DMS153 treated with DMSO at 0.1 percent for 48 hours (cell line): ENCODE results near the gene IL1A.

Experiments used
- DNase-seq: peaks from one replicate; lab custom pipeline; 2025; ENCODE audit not compliant: unreplicated experiment; lab: John Stamatoyannopoulos, UW

Gene IL1A

DNA sequence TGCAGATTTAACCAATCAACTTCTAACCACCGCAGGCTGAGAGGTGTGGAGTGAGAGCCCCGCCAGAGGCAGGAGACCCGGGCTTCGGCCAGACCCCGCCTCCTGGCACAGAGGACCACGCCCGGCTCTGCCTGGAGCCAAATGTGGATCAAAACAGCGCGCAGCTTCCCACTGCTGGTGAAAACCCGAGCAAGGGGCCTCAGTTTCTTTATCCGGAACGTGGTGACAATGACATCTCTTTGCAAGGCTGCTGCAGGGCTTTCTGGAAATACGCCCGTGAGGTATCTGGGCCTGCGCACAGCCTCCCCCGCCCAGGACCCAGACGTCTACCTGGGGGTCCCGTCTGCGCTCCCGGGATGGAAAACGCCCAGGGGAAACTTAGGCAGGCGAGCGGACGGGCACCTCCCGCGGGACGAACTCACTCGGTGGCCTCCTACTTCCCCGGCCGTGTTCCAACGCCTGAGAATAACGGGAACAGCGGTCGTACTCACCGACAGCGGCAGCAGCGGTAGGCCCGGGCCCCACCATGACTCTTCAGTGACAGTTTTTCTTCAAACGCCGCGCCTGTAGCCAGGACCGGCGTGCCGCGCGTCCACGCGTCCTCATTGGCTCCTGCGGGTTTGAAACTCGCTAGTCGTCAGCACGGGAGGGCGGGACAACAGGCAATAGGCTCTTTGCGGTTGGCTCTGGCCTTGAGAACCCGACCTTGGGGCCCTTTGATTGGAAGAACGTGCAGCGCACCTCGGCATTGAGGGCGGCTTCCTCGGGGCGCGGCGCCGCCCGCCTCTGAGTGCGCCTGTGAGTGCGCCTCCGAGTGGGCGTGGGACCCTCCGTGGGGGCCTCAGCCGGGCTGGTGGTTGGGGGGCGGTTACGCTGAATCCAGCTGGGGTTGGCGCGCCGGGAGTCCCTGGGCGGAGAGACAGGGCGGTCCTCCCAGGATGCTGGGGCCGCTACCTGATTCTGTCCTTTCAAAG, 19.9 kb downstream of the IL1A start, which contains the start of gene CKAP2L:
Gene CKAP2L (minus strand): TSS at position 539 of the 974 bp plus-strand sequence. CDS start 11 bp downstream, at position 528.
- peak; percentile 96 for DNase-seq

DNA sequence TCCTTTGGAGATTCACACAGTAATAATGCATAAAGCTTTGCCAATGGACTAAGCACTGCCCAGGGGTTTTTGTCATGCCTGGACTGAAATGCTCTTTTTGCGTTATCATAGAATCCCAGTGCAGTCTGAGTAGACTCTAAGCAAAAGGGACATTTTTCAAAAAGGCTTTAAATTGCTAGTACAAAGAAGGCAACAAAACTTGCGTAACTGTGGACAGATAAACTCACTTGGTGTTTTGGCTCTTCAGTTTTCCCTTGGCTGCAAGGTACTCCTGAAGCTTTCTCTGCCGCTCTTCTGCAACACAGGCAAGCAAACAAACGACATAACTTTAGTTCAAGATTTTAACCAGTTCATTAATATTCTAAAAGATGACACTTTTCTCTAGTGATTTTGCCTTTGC, 22.0 kb downstream of the IL1A start:
- DNase-seq: no peak

GRCh38 chr2:112760149-112760548, 24.1 kb downstream of the IL1A start:
- no peak for DNase-seq

GRCh38 chr2:112758711-112759110, 25.6 kb downstream of the IL1A start:
- DNase-seq: no peak

GRCh38 chr2:112757265-112757664, 27.0 kb downstream of the IL1A start:
- no peak for DNase-seq

GRCh38 chr2:112756207-112756606, 28.1 kb downstream of the IL1A start:
- DNase-seq: no peak

- DNase-seq: no peak
Measured at GRCh38 chr2:112755444-112755843, 28.8 kb downstream of the IL1A start.

DNA sequence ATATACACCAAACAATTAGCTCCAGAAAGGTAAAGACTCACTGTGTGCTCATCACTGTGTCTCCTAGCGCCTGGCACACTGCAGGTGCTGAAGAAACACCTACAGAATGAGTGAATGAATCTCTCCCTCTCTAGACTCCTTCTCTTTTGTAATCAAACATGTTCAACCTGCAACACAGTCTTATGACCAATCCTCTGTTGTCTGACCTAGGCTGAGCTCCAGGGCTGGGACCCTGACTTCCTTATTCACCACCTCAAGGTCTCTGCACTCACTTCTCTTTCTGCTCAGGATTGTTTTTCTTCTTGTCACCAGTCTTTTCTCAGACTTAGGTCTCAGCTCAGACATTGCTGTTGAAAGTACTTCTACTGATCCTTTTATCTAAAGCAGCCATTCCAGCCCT, 29.7 kb downstream of the IL1A start:
- no peak for DNase-seq

DNA sequence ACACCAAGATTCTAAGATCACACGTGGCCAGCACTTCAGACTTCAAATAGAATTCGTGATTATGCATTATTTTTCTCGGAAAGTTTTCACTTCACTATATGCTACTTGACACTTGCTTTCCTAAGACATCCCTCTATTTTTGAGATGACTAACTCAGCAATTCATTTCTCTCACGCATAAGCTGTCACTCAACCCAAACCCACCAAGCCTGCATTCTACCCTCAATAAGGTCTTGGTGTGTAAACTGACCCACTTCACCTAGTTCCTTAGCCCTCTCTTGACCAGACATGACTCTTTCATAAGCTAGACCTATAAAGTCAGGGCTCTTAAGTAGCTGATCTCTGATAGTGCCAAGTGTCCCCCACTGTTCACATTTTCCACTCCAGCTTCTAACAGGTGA, 31.6 kb downstream of the IL1A start:
- no peak for DNase-seq

- DNase-seq: no peak
Measured at GRCh38 chr2:112751451-112752197, 32.7 kb downstream of the IL1A start.

DNA sequence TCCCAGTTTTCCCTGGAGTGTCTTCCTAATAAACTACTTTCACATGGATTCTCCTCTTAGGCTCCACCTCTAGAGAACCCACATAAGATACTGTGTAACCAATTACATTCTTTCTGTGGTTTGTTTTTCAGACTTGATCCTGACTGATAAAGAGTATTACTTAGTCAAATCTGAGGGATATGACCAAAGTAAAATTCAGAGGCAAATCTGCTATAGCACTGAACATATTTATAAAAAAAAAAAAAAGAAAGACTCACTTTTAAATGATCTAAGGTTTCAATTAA, 33.8 kb downstream of the IL1A start:
- DNase-seq: no peak

GRCh38 chr2:112749755-112750559, 34.3 kb downstream of the IL1A start:
- peak; percentile 27 for DNase-seq

GRCh38 chr2:112740527-112740926, 43.8 kb downstream of the IL1A start:
- DNase-seq: no peak

- DNase-seq: no peak
Measured at GRCh38 chr2:112737542-112738232, 46.6 kb downstream of the IL1A start.

DNA sequence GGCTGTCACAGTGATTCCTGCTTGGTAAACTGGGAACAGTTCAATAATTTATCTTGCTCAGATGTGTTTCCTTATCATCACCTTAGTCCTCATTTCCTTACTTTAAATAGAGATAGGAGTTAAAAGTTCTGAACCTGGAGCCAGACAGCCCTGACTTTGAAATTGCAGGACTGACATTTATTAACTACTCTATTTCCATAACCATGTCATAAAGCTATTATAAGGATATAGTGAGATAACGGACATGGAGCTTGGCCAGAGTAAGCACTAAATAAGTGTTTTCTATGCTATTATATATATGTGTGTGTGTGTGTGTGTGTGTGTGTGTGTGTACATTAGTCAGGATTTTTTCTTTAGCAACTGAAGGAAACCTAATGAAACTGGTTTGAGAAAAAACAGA, 50.4 kb downstream of the IL1A start:
- no peak for DNase-seq

- no peak for DNase-seq
Measured at GRCh38 chr2:112733456-112733855, 50.8 kb downstream of the IL1A start.

DNA sequence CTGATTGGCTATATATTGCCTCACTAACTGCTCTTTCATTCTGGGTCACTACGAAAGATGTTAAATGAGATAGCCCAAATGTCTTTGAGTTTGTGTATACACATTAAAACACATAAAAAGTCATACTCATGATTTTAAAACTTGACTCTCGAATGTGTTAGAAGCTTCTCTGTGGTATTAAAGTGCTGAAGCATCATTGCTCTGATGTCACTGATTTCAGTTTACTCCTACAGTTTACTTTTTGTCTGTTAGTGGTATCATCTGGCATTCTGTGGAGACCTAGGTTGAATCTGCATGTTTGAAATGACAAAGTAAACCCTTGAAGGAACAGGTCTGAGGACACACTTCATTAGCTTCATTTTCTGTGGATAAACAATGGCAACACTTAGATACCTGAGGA, 52.8 kb downstream of the IL1A start:
- no peak for DNase-seq

GRCh38 chr2:112730791-112731190, 53.5 kb downstream of the IL1A start:
- DNase-seq: no peak

DNA sequence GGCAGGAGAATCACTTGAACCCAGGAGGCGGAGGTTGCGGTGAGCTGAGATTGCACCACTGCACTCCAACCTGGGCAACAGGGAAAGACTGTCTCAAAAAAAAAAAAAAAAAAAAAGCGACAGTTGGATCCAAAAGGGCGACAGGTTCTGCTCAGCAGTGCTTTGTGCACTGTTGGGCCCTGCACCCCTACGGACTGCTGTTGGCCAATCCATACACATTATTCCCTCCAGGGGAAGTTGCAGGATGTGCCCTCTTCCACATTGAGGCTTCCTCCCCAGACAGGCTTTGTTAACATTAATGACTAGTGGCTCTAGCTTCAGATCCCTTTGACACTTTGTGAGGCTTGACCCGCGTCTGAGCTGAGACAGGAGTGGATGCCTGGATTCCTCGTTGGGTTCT, 54.1 kb downstream of the IL1A start:
- DNase-seq: no peak

- DNase-seq: peak; percentile 21
Measured at GRCh38 chr2:112728378-112729175, 55.7 kb downstream of the IL1A start.
